ENCODE data around the gene IARS1.

The IARS1 gene

DNA sequence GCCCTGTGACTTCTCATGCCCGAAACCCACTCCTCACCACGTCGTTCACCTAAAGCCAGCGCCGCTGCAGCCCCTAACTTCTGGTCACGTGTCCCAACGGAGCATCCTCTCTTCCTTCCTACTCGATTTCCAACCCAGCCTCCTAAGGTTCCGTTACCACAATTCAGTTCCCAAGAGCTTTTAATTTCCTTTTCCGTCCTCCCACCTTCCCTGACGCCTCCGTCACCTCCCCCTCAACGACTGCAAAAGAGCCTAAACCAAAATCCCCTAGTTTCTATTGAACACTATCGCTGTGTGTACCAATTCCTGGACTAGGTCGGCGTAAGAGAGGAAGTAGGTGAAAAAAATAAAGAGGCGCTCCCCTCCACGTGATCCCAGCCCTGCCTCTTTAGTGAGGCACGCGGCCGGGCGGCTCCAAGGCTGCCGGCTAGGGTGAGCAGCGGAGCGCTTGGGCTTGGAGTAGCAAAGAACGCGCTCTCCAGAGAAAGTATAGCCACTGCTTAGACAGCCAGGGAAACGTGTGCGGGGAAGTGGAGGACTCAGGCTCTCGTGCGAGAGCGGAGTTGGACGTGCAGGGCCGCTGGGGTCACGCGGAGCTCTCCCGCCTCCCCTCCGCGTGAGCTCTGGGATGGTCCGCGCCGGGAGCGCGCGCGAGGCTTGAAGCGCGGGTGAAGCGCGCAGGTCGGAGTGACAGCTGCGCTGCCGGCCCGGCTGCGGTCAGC lies 31.9 kb upstream of the IARS1 start, which contains the start of the genes CENPP and NOL8:
CENPP (plus strand) TSS at position 685 of the 722 bp plus-strand sequence.
NOL8 (minus strand) TSS at position 82 of the 722 bp plus-strand sequence. CDS start 1,189 bp downstream, outside the sequence.
- DNase-seq: peak; percentile 81 to 88
- peak within 1 kb of the TSS; percentile 94 for H2AFZ ChIP-seq (ENCODE audit: insufficient read depth, low read length, poor library complexity)
- peaks cover 2% of the 10 kb centered on the region for H3K79me2 ChIP-seq (ENCODE audit: control insufficient read depth, insufficient read depth, low read length, poor library complexity)
- peak within 1 kb of the TSS; percentile 87 for H3K4ac ChIP-seq (ENCODE audit: low read depth, low read length)
- H2BK12ac ChIP-seq (ENCODE audit: low read length): peak within 1 kb of the TSS; percentile 84
- H3K14ac ChIP-seq (ENCODE audit: low read length): peak within 1 kb of the TSS; percentile 92
- peaks cover 1 to 2% of the 10 kb centered on the region in 2 experiments for H3K36me3 ChIP-seq (ENCODE audit: control insufficient read depth in 1 of 2, insufficient read depth in 2 of 2, low read length in 2 of 2)
- H3K9me3 ChIP-seq (ENCODE audit: insufficient read depth, low read depth, low read length): no peaks in the 10 kb centered on the region
- peak within 1 kb of the TSS; percentile 95 for H4K8ac ChIP-seq (ENCODE audit: low read depth, low read length)
- peak within 1 kb of the TSS; percentile 96 for H4K91ac ChIP-seq (ENCODE audit: low read depth, low read length)
- WGBS (ENCODE audit: extremely low coverage, insufficient coverage, insufficient read length): no CpG with 5 or more reads among the region's 55 CpGs
- peak within 1 kb of the TSS; percentile 83 for H3K4me3 ChIP-seq (ENCODE audit: low read depth, low read length)
- H3K27ac ChIP-seq (ENCODE audit: low read depth, low read length): peak within 1 kb of the TSS; percentile 85
- peak within 1 kb of the TSS; percentile 82 for H3K18ac ChIP-seq (ENCODE audit: low read length)
- no peak within 1 kb of the TSS for H3K23ac ChIP-seq (ENCODE audit: low read length)
- peak within 1 kb of the TSS; percentile 81 for H4K12ac ChIP-seq (ENCODE audit: low read depth, low read length)
- peak within 1 kb of the TSS; percentile 95 for H2BK5ac ChIP-seq (ENCODE audit: low read depth, low read length, poor library complexity)
- H3K4me2 ChIP-seq (ENCODE audit: low read length): peak within 1 kb of the TSS; percentile 85
- H2AK5ac ChIP-seq (ENCODE audit: low read length): no peak within 1 kb of the TSS
- H3K27me3 ChIP-seq (ENCODE audit: insufficient read depth, low read length): no peaks in the 10 kb centered on the region
- H3K9ac ChIP-seq (ENCODE audit: low read length): peak within 1 kb of the TSS; percentile 95
- no peaks in the 10 kb centered on the region for H3K4me1 ChIP-seq (ENCODE audit: control insufficient read depth in 1 of 2, insufficient read depth in 2 of 2, low read length in 2 of 2)
- peaks cover 4% of the 10 kb centered on the region for H3K79me1 ChIP-seq (ENCODE audit: low read length)
- peak within 1 kb of the TSS; percentile 97 for H2BK120ac ChIP-seq (ENCODE audit: insufficient read depth, low read length, poor library complexity)

- Histone ChIP-seq H3K9ac (ENCODE audit: low read length) (peak overlapping the region; percentile 88), H3K27ac (ENCODE audit: low read depth, low read length) (no peak overlapping the region), H3K4ac (ENCODE audit: low read depth, low read length) (peak overlapping the region; percentile 48), H3K14ac (ENCODE audit: low read length) (peak overlapping the region; percentile 25), H2AFZ (ENCODE audit: insufficient read depth, low read length, poor library complexity) (peak overlapping the region; percentile 55), H2BK5ac (ENCODE audit: low read depth, low read length, poor library complexity) (no peak overlapping the region), H3K36me3 (ENCODE audit: control insufficient read depth in 1 of 2, insufficient read depth in 2 of 2, low read length in 2 of 2) (peaks cover 3 to 6% of the 10 kb centered on the region in 2 experiments), H3K9me3 (ENCODE audit: insufficient read depth, low read depth, low read length) (no peaks in the 10 kb centered on the region), H3K4me3 (ENCODE audit: low read depth, low read length) (peak overlapping the region; percentile 83), H4K8ac (ENCODE audit: low read depth, low read length) (peak overlapping the region; percentile 95), H2BK120ac (ENCODE audit: insufficient read depth, low read length, poor library complexity) (no peak overlapping the region), H2AK5ac (ENCODE audit: low read length) (no peak overlapping the region), H3K79me2 (ENCODE audit: control insufficient read depth, insufficient read depth, low read length, poor library complexity) (peaks cover 2% of the 10 kb centered on the region), H3K27me3 (ENCODE audit: insufficient read depth, low read length) (no peaks in the 10 kb centered on the region), H3K79me1 (ENCODE audit: low read length) (peaks cover 4% of the 10 kb centered on the region), H3K4me1 (ENCODE audit: control insufficient read depth in 1 of 2, insufficient read depth in 2 of 2, low read length in 2 of 2) (no peaks in the 10 kb centered on the region), H3K23ac (ENCODE audit: low read length) (no peak overlapping the region), H4K91ac (ENCODE audit: low read depth, low read length) (peak overlapping the region; percentile 20), H3K4me2 (ENCODE audit: low read length) (peak overlapping the region; percentile 85), H3K18ac (ENCODE audit: low read length) (no peak overlapping the region), H2BK12ac (ENCODE audit: low read length) (no peak overlapping the region), H4K12ac (ENCODE audit: low read depth, low read length) (peak overlapping the region; percentile 10)
- no peak for DNase-seq
- no CpG with 5 or more reads among the region's 12 CpGs for WGBS (ENCODE audit: extremely low coverage, insufficient coverage, insufficient read length)
Observed at GRCh38 chr9:92324889-92325268, 31.4 kb upstream of the IARS1 start.

DNA sequence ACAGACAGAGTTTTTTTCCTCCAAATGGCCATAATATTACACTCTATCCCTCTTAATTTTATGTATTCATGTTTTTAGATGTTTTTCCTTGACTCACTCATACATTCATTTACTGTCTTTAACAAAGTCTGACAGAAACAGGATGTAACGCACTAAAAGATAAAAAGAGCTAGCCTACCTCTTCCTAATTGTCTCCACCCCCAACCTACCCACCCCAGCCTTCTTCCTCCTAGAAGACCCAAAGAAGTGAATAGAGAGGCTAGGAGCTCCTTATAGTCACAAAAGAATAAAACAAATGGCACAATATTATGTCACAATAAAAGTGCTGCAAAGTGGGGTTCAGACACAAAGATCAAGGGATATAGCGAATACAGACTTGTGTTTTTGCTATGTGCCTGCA lies 30.9 kb upstream of the IARS1 start:
- Histone ChIP-seq H2BK120ac (ENCODE audit: insufficient read depth, low read length, poor library complexity) (no peak overlapping the region), H3K23ac (ENCODE audit: low read length) (no peak overlapping the region), H3K79me2 (ENCODE audit: control insufficient read depth, insufficient read depth, low read length, poor library complexity) (peaks cover 2% of the 10 kb centered on the region), H2BK5ac (ENCODE audit: low read depth, low read length, poor library complexity) (no peak overlapping the region), H4K91ac (ENCODE audit: low read depth, low read length) (no peak overlapping the region), H3K9ac (ENCODE audit: low read length) (peak overlapping the region; percentile 88), H4K8ac (ENCODE audit: low read depth, low read length) (no peak overlapping the region), H2AFZ (ENCODE audit: insufficient read depth, low read length, poor library complexity) (no peak overlapping the region), H3K36me3 (ENCODE audit: control insufficient read depth in 1 of 2, insufficient read depth in 2 of 2, low read length in 2 of 2) (peaks cover 5 to 9% of the 10 kb centered on the region in 2 experiments), H2AK5ac (ENCODE audit: low read length) (no peak overlapping the region), H3K18ac (ENCODE audit: low read length) (no peak overlapping the region), H3K4me3 (ENCODE audit: low read depth, low read length) (no peak overlapping the region), H3K27ac (ENCODE audit: low read depth, low read length) (no peak overlapping the region), H3K27me3 (ENCODE audit: insufficient read depth, low read length) (no peaks in the 10 kb centered on the region), H3K14ac (ENCODE audit: low read length) (no peak overlapping the region), H3K9me3 (ENCODE audit: insufficient read depth, low read depth, low read length) (no peaks in the 10 kb centered on the region), H3K4me1 (ENCODE audit: control insufficient read depth in 1 of 2, insufficient read depth in 2 of 2, low read length in 2 of 2) (no peaks in the 10 kb centered on the region), H3K4me2 (ENCODE audit: low read length) (peak overlapping the region; percentile 85), H3K79me1 (ENCODE audit: low read length) (peaks cover 4% of the 10 kb centered on the region), H3K4ac (ENCODE audit: low read depth, low read length) (no peak overlapping the region), H2BK12ac (ENCODE audit: low read length) (no peak overlapping the region), H4K12ac (ENCODE audit: low read depth, low read length) (no peak overlapping the region)
- WGBS (ENCODE audit: extremely low coverage, insufficient coverage, insufficient read length): no CpG with 5 or more reads among the region's 2 CpGs
- no peak for DNase-seq

DNA sequence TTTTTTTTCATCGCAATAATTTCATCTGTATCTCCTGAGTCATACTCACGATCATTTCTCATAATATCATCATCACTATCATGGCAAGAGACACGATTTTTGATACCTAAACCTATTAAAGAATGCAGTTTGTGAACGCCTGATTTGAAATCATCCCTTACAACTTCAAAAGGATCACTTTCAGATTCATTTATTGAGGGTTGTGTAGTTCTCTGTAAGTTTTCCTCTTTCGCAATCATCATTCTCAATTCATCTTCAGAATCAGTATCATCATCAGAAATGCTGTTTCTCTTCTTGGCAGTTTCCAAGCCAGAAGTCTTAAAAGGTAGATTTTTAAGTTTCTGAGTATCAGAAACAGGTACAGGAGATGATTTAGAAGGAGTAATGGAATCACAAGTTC lies 22.0 kb upstream of the IARS1 start:
- Histone ChIP-seq H2BK120ac (ENCODE audit: insufficient read depth, low read length, poor library complexity) (no peak overlapping the region), H3K27me3 (ENCODE audit: insufficient read depth, low read length) (no peaks in the 10 kb centered on the region), H4K12ac (ENCODE audit: low read depth, low read length) (no peak overlapping the region), H3K9me3 (ENCODE audit: insufficient read depth, low read depth, low read length) (no peaks in the 10 kb centered on the region), H3K27ac (ENCODE audit: low read depth, low read length) (no peak overlapping the region), H3K79me2 (ENCODE audit: control insufficient read depth, insufficient read depth, low read length, poor library complexity) (no peaks in the 10 kb centered on the region), H4K8ac (ENCODE audit: low read depth, low read length) (no peak overlapping the region), H3K18ac (ENCODE audit: low read length) (no peak overlapping the region), H2BK5ac (ENCODE audit: low read depth, low read length, poor library complexity) (no peak overlapping the region), H3K4me2 (ENCODE audit: low read length) (no peak overlapping the region), H2BK12ac (ENCODE audit: low read length) (no peak overlapping the region), H4K91ac (ENCODE audit: low read depth, low read length) (no peak overlapping the region), H3K9ac (ENCODE audit: low read length) (no peak overlapping the region), H2AK5ac (ENCODE audit: low read length) (no peak overlapping the region), H3K4ac (ENCODE audit: low read depth, low read length) (no peak overlapping the region), H3K4me1 (ENCODE audit: control insufficient read depth in 1 of 2, insufficient read depth in 2 of 2, low read length in 2 of 2) (no peaks in the 10 kb centered on the region), H2AFZ (ENCODE audit: insufficient read depth, low read length, poor library complexity) (no peak overlapping the region), H3K36me3 (ENCODE audit: control insufficient read depth in 1 of 2, insufficient read depth in 2 of 2, low read length in 2 of 2) (peaks cover 18 to 48% of the 10 kb centered on the region in 2 experiments), H3K79me1 (ENCODE audit: low read length) (no peaks in the 10 kb centered on the region), H3K14ac (ENCODE audit: low read length) (no peak overlapping the region), H3K4me3 (ENCODE audit: low read depth, low read length) (no peak overlapping the region), H3K23ac (ENCODE audit: low read length) (no peak overlapping the region)
- DNase-seq: no peak
- 100% methylated on average over 2 of the region's 5 CpGs for WGBS (ENCODE audit: extremely low coverage, insufficient coverage, insufficient read length)

All from trophoblast cell (in vitro differentiated cells and primary cell).